DMS 273 treated with DMSO at 0.1 percent for 48 hours (cell line): ENCODE measurements around the gene PRSS22.

ENCODE experiments used
- DNase-seq: peaks from one replicate; lab custom pipeline; 2025; lab: John Stamatoyannopoulos, UW

Gene PRSS22

GRCh38 chr16:2814551-2815298 lies 43.2 kb downstream of the PRSS22 start:
- DNase-seq = no peak

- DNase-seq = no peak
Observed at GRCh38 chr16:2813771-2814221, 44.2 kb downstream of the PRSS22 start.

GRCh38 chr16:2811703-2812471 lies 46.1 kb downstream of the PRSS22 start:
- DNase-seq = no peak

- DNase-seq = no peak
Observed at GRCh38 chr16:2810651-2811050, 47.3 kb downstream of the PRSS22 start.

GRCh38 chr16:2809149-2809760 lies 48.7 kb downstream of the PRSS22 start:
- no peak for DNase-seq

- no peak for DNase-seq
Observed at GRCh38 chr16:2808181-2808580, 49.8 kb downstream of the PRSS22 start.

GRCh38 chr16:2806286-2806685 lies 51.7 kb downstream of the PRSS22 start:
- DNase-seq = no peak

GRCh38 chr16:2804728-2805127 lies 53.2 kb downstream of the PRSS22 start:
- no peak for DNase-seq

- DNase-seq = no peak
Observed at GRCh38 chr16:2803545-2804195, 54.3 kb downstream of the PRSS22 start.
